Measurements from ENCODE around the gene WNK2.

Gene WNK2

DNA sequence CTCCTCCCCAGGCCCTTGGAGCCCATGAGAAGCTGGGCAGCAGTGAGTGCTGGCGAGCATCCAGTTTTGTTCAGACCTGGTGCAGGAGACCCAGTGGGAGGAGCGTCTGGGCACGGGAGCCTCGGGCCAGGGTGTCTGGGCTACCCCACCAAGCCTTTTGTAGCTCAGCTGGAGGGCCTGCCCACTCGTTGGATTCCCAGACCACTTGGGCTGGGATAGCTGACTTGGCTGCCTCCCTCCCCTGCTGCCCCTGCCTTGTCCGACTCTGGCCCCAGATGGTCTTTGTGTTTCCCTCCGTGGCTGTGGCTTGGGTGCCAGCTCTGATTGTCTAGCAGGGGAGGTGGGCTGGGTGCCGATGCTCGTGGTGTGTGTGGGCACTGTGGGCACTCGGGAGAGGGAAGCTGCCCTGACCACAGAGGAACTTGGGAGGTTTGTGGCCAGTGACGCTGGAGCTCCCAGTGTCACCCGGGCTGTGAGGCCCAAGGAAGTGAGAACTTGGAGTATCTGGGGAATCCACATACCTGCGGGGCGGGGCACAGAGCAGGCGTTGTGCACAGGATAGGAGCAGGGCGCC, 47.3 kb downstream of the WNK2 start:
- Histone ChIP-seq H3K36me3 (peaks cover 20% of the 10 kb centered on the region), H3K27me3 (no peaks in the 10 kb centered on the region), H4K20me1 (peaks cover 52% of the 10 kb centered on the region), H3K4me3 (no peak overlapping the region), H3K4me1 (peaks cover 53% of the 10 kb centered on the region), H3K9me3 (no peaks in the 10 kb centered on the region), H3K9ac (no peak overlapping the region), H3K27ac (no peak overlapping the region), H3K4me2 (peak overlapping the region; percentile 62)
- no peak for TF ChIP-seq Cebpa-rat (IDR thresholded peaks at IDR 0.05)

DNA sequence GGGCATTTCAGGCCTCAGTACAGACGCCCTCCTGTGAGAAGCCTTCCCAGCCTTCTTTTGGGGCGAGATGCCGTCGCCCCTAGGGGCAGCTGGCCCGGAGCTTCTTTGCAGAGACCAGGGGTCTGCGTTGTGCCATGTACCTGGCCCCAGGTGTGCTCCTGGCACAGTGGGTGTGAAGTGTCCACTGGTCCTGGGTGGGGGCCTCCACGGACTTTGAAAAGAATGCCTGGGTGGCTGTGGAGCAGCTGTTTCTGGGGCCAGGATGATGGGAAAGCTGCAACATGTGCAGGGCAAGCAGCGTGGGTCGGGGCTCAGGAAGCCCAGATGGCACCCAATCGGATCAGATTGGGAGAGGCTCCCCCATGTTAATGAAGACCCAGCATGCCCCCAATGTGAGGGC, 47.8 kb downstream of the WNK2 start:
- Histone ChIP-seq H3K36me3 (peaks cover 25% of the 10 kb centered on the region), H4K20me1 (peaks cover 57% of the 10 kb centered on the region), H3K9ac (no peak overlapping the region), H3K27ac (no peak overlapping the region), H3K9me3 (peaks cover 4% of the 10 kb centered on the region; the same call in 1 of the 2 replicates), H3K4me1 (peaks cover 48% of the 10 kb centered on the region), H3K4me3 (no peak overlapping the region), H3K4me2 (peak overlapping the region; percentile 62), H3K27me3 (no peaks in the 10 kb centered on the region)
- no peak for TF ChIP-seq Cebpa-rat (IDR thresholded peaks at IDR 0.05)

DNA sequence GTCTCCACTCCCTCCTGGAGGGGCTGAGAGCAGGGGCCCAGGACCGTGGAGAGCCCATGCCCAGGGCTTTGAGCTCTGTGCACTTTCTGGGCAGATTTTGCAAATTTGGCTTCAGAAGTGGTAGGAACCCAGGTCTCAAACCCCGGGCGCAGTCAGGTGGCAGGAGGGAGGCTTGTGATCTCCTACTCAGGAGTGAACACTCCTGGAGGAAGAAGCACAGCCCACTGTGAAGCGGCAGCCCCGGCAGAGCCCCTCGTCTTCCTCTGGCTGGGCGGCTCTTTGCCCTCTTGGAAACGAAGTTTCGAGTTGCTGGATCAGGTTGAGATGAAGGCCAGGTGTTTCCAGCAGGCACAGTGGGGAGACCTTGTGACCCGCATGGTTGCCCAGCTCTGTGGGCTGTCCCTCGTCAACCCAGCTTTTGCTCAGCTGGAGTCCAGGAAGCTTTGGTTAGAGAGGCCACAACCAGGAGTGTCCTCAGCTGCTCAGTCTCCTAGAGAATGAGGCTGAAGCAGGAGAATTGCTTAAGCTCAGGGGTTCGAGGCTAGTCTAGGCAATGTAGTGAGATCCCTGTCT, 48.5 kb downstream of the WNK2 start:
- peaks cover 30% of the 10 kb centered on the region for H3K36me3 ChIP-seq
- H4K20me1 ChIP-seq, result peaks cover 65% of the 10 kb centered on the region
- peak overlapping the region; percentile 27; the same call in 1 of the 2 replicates for H3K9ac ChIP-seq
- H3K4me2 ChIP-seq, result peak overlapping the region; percentile 62
- no peak overlapping the region for H3K4me3 ChIP-seq
- peaks cover 11% of the 10 kb centered on the region; the same call in 1 of the 2 replicates for H3K9me3 ChIP-seq
- peak overlapping the region; percentile 30; the same call in 1 of the 2 replicates for H3K27ac ChIP-seq
- peaks cover 53% of the 10 kb centered on the region for H3K4me1 ChIP-seq
- no peak for TF ChIP-seq Cebpa-rat (IDR thresholded peaks at IDR 0.05)
- no peaks in the 10 kb centered on the region for H3K27me3 ChIP-seq

DNA sequence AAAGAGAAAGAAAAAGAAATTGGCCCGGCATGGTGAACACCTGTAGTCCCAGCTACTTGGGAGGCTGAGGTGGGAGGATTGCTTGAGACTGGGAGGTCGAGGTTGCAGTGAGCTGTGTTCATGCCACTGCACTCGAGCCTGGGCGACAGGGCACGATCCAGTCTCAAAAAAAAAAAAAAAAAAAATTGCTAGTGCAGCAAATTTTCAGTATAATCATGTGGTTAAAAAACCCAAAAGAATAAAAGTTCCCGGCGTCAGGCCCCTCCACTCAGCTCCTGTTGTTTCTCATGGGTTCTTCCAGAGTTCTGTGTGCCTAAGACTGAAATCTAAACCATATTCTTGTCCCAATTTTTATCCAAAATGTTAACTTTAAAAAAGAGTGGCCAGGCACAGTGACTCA, 49.1 kb downstream of the WNK2 start:
- Histone ChIP-seq H3K4me3 (no peak overlapping the region), H3K9ac (no peak overlapping the region), H3K27me3 (no peaks in the 10 kb centered on the region), H4K20me1 (peaks cover 70% of the 10 kb centered on the region), H3K36me3 (peaks cover 30% of the 10 kb centered on the region), H3K4me1 (peaks cover 59% of the 10 kb centered on the region), H3K4me2 (peak overlapping the region; percentile 62), H3K27ac (no peak overlapping the region), H3K9me3 (peaks cover 12% of the 10 kb centered on the region; the same call in 1 of the 2 replicates)
- no peak for TF ChIP-seq Cebpa-rat (IDR thresholded peaks at IDR 0.05)

DNA sequence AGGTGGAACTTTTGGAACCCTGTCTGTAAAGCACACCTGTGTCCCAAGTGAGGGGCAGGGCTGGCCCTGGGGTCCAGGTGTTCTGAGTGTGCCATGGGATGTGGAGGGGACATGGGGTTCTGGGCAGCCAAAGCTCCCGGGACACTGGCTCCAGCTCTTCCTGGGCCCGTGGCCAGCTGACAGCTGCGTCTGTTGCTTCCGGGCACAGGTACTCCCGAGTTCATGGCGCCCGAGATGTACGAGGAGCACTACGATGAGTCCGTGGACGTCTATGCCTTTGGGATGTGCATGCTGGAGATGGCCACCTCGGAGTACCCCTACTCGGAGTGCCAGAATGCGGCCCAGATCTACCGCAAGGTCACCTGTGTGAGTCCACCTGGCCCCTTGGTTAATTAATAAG, 50.7 kb downstream of the WNK2 start:
- TF ChIP-seq Cebpa-rat (IDR thresholded peaks at IDR 0.05), result no peak
- H3K36me3 ChIP-seq, result peaks cover 45% of the 10 kb centered on the region
- H3K4me2 ChIP-seq, result no peak overlapping the region
- H3K4me1 ChIP-seq, result peaks cover 52% of the 10 kb centered on the region
- no peaks in the 10 kb centered on the region for H3K27me3 ChIP-seq
- H3K9ac ChIP-seq, result no peak overlapping the region
- H3K27ac ChIP-seq, result no peak overlapping the region
- peaks cover 12% of the 10 kb centered on the region; the same call in 1 of the 2 replicates for H3K9me3 ChIP-seq
- no peak overlapping the region for H3K4me3 ChIP-seq
- peaks cover 55% of the 10 kb centered on the region for H4K20me1 ChIP-seq

DNA sequence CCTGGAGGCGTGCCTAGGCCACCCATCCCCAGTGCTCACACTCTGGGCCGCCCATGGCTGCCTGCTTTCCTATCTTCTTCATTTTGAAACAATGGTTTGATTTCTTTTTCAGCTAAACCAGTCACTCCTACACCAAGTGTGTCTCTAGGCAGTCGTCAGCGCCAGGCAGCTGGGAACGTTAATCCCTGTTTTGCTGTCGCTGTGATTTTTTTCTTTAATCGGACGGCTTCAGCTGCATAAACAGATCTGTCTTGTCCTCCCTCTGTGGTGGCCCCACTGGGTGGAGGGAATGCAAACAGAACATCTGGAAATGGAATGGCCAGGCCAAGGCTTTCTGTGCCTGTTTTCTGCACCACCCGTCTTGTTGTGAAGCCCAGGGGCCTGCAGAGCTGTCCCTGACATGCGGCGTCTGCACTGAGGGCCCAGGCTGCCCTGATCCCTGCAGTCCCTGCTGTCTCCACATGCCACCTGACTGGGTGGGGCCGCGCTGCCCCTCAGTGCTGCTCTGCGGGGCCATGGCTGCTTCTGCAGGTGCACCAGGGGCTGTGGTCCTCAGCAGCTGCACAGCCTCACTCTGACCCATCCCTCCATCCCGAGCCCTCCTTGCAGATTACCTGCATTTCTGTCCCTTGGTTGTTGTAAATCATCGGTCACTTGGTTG, 51.5 kb downstream of the WNK2 start:
- Histone ChIP-seq H3K9ac (no peak overlapping the region), H3K36me3 (peaks cover 53% of the 10 kb centered on the region), H3K4me3 (no peak overlapping the region), H3K27me3 (no peaks in the 10 kb centered on the region), H3K9me3 (peaks cover 12% of the 10 kb centered on the region; the same call in 1 of the 2 replicates), H3K27ac (no peak overlapping the region), H4K20me1 (peaks cover 50% of the 10 kb centered on the region), H3K4me2 (no peak overlapping the region), H3K4me1 (peaks cover 48% of the 10 kb centered on the region)
- TF ChIP-seq Cebpa-rat (IDR thresholded peaks at IDR 0.05), result no peak

DNA sequence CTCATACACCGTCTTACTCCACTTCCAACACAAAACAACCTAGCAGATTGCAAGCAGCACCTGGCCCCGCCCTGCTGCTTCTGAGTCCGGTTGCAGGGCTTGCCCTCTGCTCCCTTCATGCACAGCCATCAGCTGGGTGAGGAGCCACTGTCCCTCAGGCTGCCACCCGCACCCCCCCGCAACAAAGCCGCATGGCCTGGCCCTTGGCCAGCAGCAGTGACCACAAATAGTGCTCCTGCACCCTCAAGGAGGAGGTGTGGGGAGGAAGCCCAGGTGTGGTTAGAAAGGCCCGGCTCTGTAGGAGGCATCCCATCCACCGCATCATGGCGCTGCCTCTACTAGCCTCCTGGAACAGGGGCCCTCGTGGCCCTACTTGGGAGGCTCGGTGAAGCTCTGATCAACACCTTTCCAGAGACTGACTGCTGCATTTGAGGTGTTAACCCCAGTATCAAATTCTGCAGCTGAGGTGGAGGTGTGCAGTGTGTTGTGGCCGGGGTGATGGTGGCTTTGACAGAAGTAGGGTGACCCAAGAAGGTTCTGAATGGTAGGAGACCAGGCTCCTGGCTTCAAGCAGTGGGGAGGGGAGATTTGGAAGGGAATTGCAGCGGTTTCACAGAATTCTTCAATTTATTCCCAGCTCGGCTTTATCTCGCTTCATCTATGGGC, 52.7 kb downstream of the WNK2 start:
- Histone ChIP-seq H3K4me2 (no peak overlapping the region), H3K27me3 (no peaks in the 10 kb centered on the region)

DNA sequence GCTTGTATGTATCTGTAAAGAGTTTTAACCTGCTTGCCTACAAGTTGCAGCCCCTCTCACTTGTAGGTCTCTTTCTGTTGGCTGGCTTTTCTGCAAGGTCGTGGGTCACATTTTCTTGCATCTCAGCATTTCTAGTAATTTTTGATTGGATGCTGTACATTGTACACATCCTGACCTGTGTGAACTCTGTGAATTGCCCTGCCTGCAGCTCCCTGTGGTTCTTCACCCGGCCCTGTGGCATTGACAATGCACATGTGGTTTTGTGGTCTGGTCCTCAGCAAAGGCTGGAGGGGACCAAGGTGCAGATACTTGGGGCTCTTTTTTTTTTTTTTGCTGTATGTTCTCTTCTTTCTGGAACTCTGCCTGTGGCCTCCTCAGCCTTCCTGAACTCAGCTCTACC, 53.6 kb downstream of the WNK2 start:
- peak overlapping the region; percentile 49 for H3K4me2 ChIP-seq
- H4K20me1 ChIP-seq, result peaks cover 29% of the 10 kb centered on the region; the same call in 1 of the 2 replicates
- peaks cover 12% of the 10 kb centered on the region; the same call in 1 of the 2 replicates for H3K9me3 ChIP-seq
- TF ChIP-seq Cebpa-rat (IDR thresholded peaks at IDR 0.05), result no peak
- no peak overlapping the region for H3K4me3 ChIP-seq
- H3K27me3 ChIP-seq, result no peaks in the 10 kb centered on the region
- H3K9ac ChIP-seq, result no peak overlapping the region
- no peak overlapping the region for H3K27ac ChIP-seq
- H3K4me1 ChIP-seq, result peaks cover 37% of the 10 kb centered on the region
- peaks cover 64% of the 10 kb centered on the region for H3K36me3 ChIP-seq

More for the DNA sequence above, 52.7 kb downstream of the WNK2 start:
- no peak overlapping the region for H3K4me3 ChIP-seq
- TF ChIP-seq Cebpa-rat (IDR thresholded peaks at IDR 0.05), result no peak
- peaks cover 38% of the 10 kb centered on the region for H4K20me1 ChIP-seq
- no peak overlapping the region for H3K9ac ChIP-seq
- peaks cover 61% of the 10 kb centered on the region for H3K36me3 ChIP-seq
- peaks cover 12% of the 10 kb centered on the region; the same call in 1 of the 2 replicates for H3K9me3 ChIP-seq
- no peak overlapping the region for H3K27ac ChIP-seq
- H3K4me1 ChIP-seq, result peaks cover 37% of the 10 kb centered on the region

DNA sequence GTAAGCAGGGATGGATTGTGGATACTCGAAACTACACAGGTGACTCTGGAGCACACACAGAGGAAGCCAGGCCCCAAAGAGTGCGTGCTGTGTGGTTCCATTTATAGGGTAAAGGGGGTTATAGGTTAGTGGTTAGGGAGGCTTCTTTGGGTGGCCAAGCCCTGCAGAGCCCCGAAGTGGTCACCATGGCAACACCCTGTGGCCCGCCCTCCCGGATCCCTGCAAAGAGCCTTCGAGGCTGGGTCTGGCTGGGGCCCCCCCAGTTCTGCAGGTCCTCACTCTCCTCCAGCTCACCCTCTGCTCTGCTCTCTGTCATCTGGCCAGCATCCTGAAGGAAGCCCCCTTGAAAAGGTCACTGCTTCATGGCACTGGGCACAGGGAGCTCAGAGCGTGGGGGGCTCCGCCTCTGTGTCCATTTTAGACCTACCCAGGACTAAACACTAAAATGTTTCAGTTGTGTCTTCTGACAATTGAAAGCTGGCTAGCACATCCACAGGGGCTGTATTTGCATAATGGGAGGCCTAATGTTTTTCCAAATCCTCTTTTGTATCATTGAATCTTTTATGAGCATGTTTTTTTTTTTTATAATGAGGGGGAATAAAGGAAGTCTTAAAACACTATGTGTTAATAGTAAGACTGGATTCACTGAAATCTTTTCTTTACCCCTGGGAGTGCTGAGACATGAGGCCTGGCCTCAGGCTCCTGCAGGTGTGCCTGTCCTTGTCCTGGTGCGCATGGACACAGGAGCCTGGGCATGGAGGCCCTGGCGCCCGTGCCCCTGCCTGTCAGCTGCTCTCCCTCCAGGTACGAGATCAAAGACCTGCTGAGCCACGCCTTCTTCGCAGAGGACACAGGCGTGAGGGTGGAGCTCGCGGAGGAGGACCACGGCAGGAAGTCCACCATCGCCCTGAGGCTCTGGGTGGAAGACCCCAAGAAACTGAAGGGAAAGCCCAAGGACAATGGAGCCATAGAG, 55.3 kb downstream of the WNK2 start:
- Histone ChIP-seq H3K4me1 (peaks cover 45% of the 10 kb centered on the region), H3K4me2 (no peak overlapping the region), H3K9ac (no peak overlapping the region), H3K9me3 (peaks cover 12% of the 10 kb centered on the region; the same call in 1 of the 2 replicates), H3K27me3 (no peaks in the 10 kb centered on the region), H3K4me3 (no peak overlapping the region), H4K20me1 (peaks cover 29% of the 10 kb centered on the region; the same call in 1 of the 2 replicates), H3K27ac (no peak overlapping the region), H3K36me3 (peaks cover 67% of the 10 kb centered on the region)
- TF ChIP-seq Cebpa-rat (IDR thresholded peaks at IDR 0.05), result no peak
